Measurements from ENCODE around the gene RAB30. TPM values are rescaled to one million over a fixed set of nuclear protein-coding genes. Genes with fewer than 3 reads are reported as not detected.

The RAB30 gene
- total and polyA plus RNA-seq, 2 donors (not counting 3 experiments of a cell fraction or from before 2014, with no cell fraction given): 4.1 to 14.6 TPM

DNA sequence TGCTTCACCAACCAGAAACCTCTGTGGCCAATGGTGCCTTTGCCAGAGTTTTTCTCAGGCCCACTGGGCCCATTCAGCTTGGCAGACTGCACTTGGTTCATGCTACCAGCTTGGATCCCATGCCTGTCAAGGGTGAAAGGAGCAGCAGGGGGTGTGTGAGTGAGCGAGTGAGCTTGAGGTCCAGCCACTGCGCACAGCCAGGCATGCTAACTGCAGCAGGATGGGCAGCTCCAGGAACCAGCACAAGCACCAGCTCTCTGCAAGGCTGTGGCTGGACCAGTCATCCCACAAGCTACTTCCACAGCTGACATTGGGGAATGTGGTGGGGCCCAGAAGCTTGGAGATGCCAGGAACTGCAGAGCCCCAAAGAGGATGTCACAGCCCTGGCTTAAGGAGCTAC lies 129.3 kb downstream of the RAB30 start:
- Histone ChIP-seq H3K9me3 (replicated peaks; ENCODE audit: control insufficient read depth, insufficient read depth, low read length) (no peaks in the 10 kb centered on the region), H3K79me2 (ENCODE audit: control insufficient read depth, insufficient read depth, low read length) (no peaks in the 10 kb centered on the region), H3K4me1 (ENCODE audit: control insufficient read depth, extremely low read depth, insufficient read depth, low read length) (no peaks in the 10 kb centered on the region), H2AFZ (ENCODE audit: low read depth, low read length) (no peak overlapping the region), H3K36me3 (ENCODE audit: control insufficient read depth in 2 of 2, extremely low read depth in 1 of 2, insufficient read depth in 2 of 2, low read length in 2 of 2) (no peaks in the 10 kb centered on the region), H3K27me3 (ENCODE audit: control insufficient read depth in 2 of 2, insufficient read depth in 2 of 2, low read length in 2 of 2) (no peaks in the 10 kb centered on the region), H3K9me1 (replicated peaks; ENCODE audit: control insufficient read depth, extremely low read depth, insufficient read depth, low read length) (no peaks in the 10 kb centered on the region), H3K4me3 (replicated peaks in 1 of 3; ENCODE audit: insufficient read depth in 1 of 3, low read depth in 1 of 3, low read length in 3 of 3) (no peak overlapping the region), H4K20me1 (replicated peaks; ENCODE audit: control insufficient read depth, extremely low read depth, insufficient read depth, low read length) (no peaks in the 10 kb centered on the region), H3K27ac (ENCODE audit: insufficient read depth, low read depth, low read length) (no peak overlapping the region), H3K4me2 (ENCODE audit: insufficient read depth, low read length) (no peak overlapping the region), H3K9ac (replicated peaks; ENCODE audit: extremely low read depth, insufficient read depth, low read length) (no peak overlapping the region)
- intact Hi-C loops (cut with micrococcal nuclease) (no loop called here), dilution Hi-C loops (cut with MboI; ENCODE audit: extremely low pct_ligation_motif_present, low sequenced_read_pairs) (no loop called here)
- POLR2A ChIA-PET: no interaction called here
- CTCF ChIA-PET: interaction anchor here (1.0 to 1.8 kb wide), 5 partner anchors 10 to 19 kb away, joined by 3 to 7 read pairs (median 4); no protein-coding TSS in a partner anchor
- no TSS peak for BruUV-seq (replicated peaks)
- DNase-seq (ENCODE audit: low read depth, low spot score) (no peak), FAIRE-seq (no peak)
- no peak for TF ChIP-seq GATA2 (IDR thresholded peaks at IDR 0.05; ENCODE audit: insufficient read depth, insufficient read length, low read depth, low read length)
- no peak for TF ChIP-seq POLR2AphosphoS5 (IDR thresholded peaks at IDR 0.05; ENCODE audit: insufficient read depth, low read depth, low read length)
- TF ChIP-seq EZH2 (IDR thresholded peaks at IDR 0.05; ENCODE audit: borderline replicate concordance, low read depth, low read length, severe bottlenecking): no peak
- TF ChIP-seq FOS (IDR thresholded peaks at IDR 0.05; ENCODE audit: borderline replicate concordance, insufficient read depth, low read length): no peak
- TF ChIP-seq JUN (IDR thresholded peaks at IDR 0.05; ENCODE audit: borderline replicate concordance, insufficient read depth, insufficient read length, low read depth): no peak
- TF ChIP-seq, protein P1, sequence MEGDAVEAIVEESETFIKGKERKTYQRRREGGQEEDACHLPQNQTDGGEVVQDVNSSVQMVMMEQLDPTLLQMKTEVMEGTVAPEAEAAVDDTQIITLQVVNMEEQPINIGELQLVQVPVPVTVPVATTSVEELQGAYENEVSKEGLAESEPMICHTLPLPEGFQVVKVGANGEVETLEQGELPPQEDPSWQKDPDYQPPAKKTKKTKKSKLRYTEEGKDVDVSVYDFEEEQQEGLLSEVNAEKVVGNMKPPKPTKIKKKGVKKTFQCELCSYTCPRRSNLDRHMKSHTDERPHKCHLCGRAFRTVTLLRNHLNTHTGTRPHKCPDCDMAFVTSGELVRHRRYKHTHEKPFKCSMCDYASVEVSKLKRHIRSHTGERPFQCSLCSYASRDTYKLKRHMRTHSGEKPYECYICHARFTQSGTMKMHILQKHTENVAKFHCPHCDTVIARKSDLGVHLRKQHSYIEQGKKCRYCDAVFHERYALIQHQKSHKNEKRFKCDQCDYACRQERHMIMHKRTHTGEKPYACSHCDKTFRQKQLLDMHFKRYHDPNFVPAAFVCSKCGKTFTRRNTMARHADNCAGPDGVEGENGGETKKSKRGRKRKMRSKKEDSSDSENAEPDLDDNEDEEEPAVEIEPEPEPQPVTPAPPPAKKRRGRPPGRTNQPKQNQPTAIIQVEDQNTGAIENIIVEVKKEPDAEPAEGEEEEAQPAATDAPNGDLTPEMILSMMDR (IDR thresholded peaks at IDR 0.05; ENCODE audit: extremely low read depth in 1 of 2, insufficient read depth in 1 of 2, low read depth in 1 of 2, low read length in 2 of 2): no peak
- TF ChIP-seq, protein P2, sequence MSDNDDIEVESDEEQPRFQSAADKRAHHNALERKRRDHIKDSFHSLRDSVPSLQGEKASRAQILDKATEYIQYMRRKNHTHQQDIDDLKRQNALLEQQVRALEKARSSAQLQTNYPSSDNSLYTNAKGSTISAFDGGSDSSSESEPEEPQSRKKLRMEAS (IDR thresholded peaks at IDR 0.05; ENCODE audit: insufficient read depth, insufficient read length): no peak
- no peak for TF ChIP-seq MYC (IDR thresholded peaks at IDR 0.05; ENCODE audit: low read depth, low read length)
- TF ChIP-seq POLR2A (IDR thresholded peaks at IDR 0.05; ENCODE audit: low read depth, low read length): no peak
